ENCODE measurements around the gene NAGS. TPM values are rescaled to one million over a fixed set of nuclear protein-coding genes. Genes with fewer than 3 reads are reported as not detected.

NAGS gene
- total RNA-seq, 1 donor from 2014 or later = 1.0 TPM

DNA sequence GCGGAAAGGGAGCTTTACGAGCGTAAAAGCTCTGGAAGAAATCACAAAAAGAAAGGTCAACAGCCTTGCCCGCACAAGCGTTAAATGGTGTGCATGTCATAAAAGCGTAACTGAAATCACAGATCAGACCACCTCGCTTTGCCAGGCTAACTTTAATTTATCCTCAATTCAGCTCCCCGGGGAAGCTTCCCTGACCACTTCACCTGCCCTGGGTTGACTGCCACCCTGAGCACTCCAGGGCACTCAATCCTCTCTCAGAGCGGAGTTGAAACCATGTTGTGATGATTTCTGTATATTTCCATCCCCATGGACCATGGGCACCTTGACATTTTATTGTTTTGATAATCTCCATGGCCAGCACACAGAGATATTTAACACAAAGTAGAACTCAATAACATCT is 16.1 kb upstream of the NAGS start:
- H3K4me1 ChIP-seq (ENCODE audit: insufficient read depth, low read length) = no peaks in the 10 kb centered on the region
- no peak overlapping the region for H3K4me3 Mint-ChIP-seq (ENCODE audit: unreplicated experiment)
- no peaks in the 10 kb centered on the region for H3K9me3 ChIP-seq (ENCODE audit: insufficient read depth, low read depth, low read length)
- peaks cover 4% of the 10 kb centered on the region for H3K9me3 Mint-ChIP-seq (ENCODE audit: unreplicated experiment)
- no peaks in the 10 kb centered on the region for H3K36me3 Mint-ChIP-seq (ENCODE audit: low read depth, unreplicated experiment)
- H2AFZ ChIP-seq (ENCODE audit: low read depth, low read length) = no peak overlapping the region
- H3K27ac Mint-ChIP-seq (ENCODE audit: unreplicated experiment) = no peak overlapping the region
- no peaks in the 10 kb centered on the region for H3K4me1 Mint-ChIP-seq (ENCODE audit: low read depth, unreplicated experiment)
- no peak overlapping the region for H3K27ac ChIP-seq (ENCODE audit: low read depth, low read length)
- no peak for TF ChIP-seq EZH2 (IDR thresholded peaks at IDR 0.05; ENCODE audit: insufficient read depth, low read length)
- TF ChIP-seq, protein P1, sequence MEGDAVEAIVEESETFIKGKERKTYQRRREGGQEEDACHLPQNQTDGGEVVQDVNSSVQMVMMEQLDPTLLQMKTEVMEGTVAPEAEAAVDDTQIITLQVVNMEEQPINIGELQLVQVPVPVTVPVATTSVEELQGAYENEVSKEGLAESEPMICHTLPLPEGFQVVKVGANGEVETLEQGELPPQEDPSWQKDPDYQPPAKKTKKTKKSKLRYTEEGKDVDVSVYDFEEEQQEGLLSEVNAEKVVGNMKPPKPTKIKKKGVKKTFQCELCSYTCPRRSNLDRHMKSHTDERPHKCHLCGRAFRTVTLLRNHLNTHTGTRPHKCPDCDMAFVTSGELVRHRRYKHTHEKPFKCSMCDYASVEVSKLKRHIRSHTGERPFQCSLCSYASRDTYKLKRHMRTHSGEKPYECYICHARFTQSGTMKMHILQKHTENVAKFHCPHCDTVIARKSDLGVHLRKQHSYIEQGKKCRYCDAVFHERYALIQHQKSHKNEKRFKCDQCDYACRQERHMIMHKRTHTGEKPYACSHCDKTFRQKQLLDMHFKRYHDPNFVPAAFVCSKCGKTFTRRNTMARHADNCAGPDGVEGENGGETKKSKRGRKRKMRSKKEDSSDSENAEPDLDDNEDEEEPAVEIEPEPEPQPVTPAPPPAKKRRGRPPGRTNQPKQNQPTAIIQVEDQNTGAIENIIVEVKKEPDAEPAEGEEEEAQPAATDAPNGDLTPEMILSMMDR (IDR thresholded peaks at IDR 0.05; ENCODE audit: insufficient read depth, low read depth, low read length) = no peak
- H3K27me3 ChIP-seq (ENCODE audit: insufficient read depth, low read length) = peaks cover 29% of the 10 kb centered on the region
- H4K20me1 ChIP-seq (ENCODE audit: insufficient read depth, low read length) = no peaks in the 10 kb centered on the region
- H3K9ac ChIP-seq (ENCODE audit: low read length) = no peak overlapping the region
- no peak for DNase-seq (ENCODE audit: low read depth)
- no peak for FAIRE-seq
- H3K36me3 ChIP-seq (ENCODE audit: insufficient read depth, low read length) = no peaks in the 10 kb centered on the region
- no peak overlapping the region for H3K4me2 ChIP-seq (ENCODE audit: low read length)
- no peak overlapping the region for H3K4me3 ChIP-seq (ENCODE audit: insufficient read depth, low read depth, low read length)
- H3K79me2 ChIP-seq (ENCODE audit: insufficient read depth, low read length) = no peaks in the 10 kb centered on the region
- H3K27me3 Mint-ChIP-seq (ENCODE audit: low read depth, unreplicated experiment) = peaks cover 41% of the 10 kb centered on the region

- Histone ChIP-seq H3K4me2 (ENCODE audit: low read length) (no peak overlapping the region), H3K27ac (ENCODE audit: low read depth, low read length) (no peak overlapping the region), H3K79me2 (ENCODE audit: insufficient read depth, low read length) (no peaks in the 10 kb centered on the region), H3K27me3 (ENCODE audit: insufficient read depth, low read length) (peaks cover 15% of the 10 kb centered on the region), H4K20me1 (ENCODE audit: insufficient read depth, low read length) (no peaks in the 10 kb centered on the region), H3K36me3 (ENCODE audit: insufficient read depth, low read length) (no peaks in the 10 kb centered on the region), H3K9me3 (ENCODE audit: insufficient read depth, low read depth, low read length) (no peaks in the 10 kb centered on the region), H3K4me3 (ENCODE audit: insufficient read depth, low read depth, low read length) (no peak overlapping the region), H3K4me1 (ENCODE audit: insufficient read depth, low read length) (peaks cover 8% of the 10 kb centered on the region), H2AFZ (ENCODE audit: low read depth, low read length) (no peak overlapping the region), H3K9ac (ENCODE audit: low read length) (no peak overlapping the region)
- H3K4me3 Mint-ChIP-seq (ENCODE audit: unreplicated experiment) = no peak overlapping the region
- TF ChIP-seq, protein P1 (IDR thresholded peaks at IDR 0.05; ENCODE audit: insufficient read depth, low read depth, low read length) = no peak
- no peak for TF ChIP-seq EZH2 (IDR thresholded peaks at IDR 0.05; ENCODE audit: insufficient read depth, low read length)
- peaks cover 22% of the 10 kb centered on the region for H3K27me3 Mint-ChIP-seq (ENCODE audit: low read depth, unreplicated experiment)
- no peak for DNase-seq (ENCODE audit: low read depth)
- no peak overlapping the region for H3K27ac Mint-ChIP-seq (ENCODE audit: unreplicated experiment)
- H3K36me3 Mint-ChIP-seq (ENCODE audit: low read depth, unreplicated experiment) = no peaks in the 10 kb centered on the region
- no peak for FAIRE-seq
- H3K4me1 Mint-ChIP-seq (ENCODE audit: low read depth, unreplicated experiment) = no peaks in the 10 kb centered on the region
- H3K9me3 Mint-ChIP-seq (ENCODE audit: unreplicated experiment) = peaks cover under 1% of the 10 kb centered on the region
Measured at GRCh38 chr17:43992641-43993040, 11.8 kb upstream of the NAGS start.

GRCh38 chr17:43994272-43995149 is 9.9 kb upstream of the NAGS start:
- Histone ChIP-seq H3K79me2 (ENCODE audit: insufficient read depth, low read length) (no peaks in the 10 kb centered on the region), H3K27me3 (ENCODE audit: insufficient read depth, low read length) (peaks cover 9% of the 10 kb centered on the region), H3K9me3 (ENCODE audit: insufficient read depth, low read depth, low read length) (no peaks in the 10 kb centered on the region), H3K4me3 (ENCODE audit: insufficient read depth, low read depth, low read length) (peak overlapping the region; percentile 20), H2AFZ (ENCODE audit: low read depth, low read length) (peak overlapping the region; percentile 67), H3K36me3 (ENCODE audit: insufficient read depth, low read length) (no peaks in the 10 kb centered on the region), H3K9ac (ENCODE audit: low read length) (peak overlapping the region; percentile 52), H4K20me1 (ENCODE audit: insufficient read depth, low read length) (no peaks in the 10 kb centered on the region), H3K4me2 (ENCODE audit: low read length) (peak overlapping the region; percentile 81), H3K27ac (ENCODE audit: low read depth, low read length) (no peak overlapping the region), H3K4me1 (ENCODE audit: insufficient read depth, low read length) (peaks cover 8% of the 10 kb centered on the region)
- peaks cover 12% of the 10 kb centered on the region for H3K27me3 Mint-ChIP-seq (ENCODE audit: low read depth, unreplicated experiment)
- no peak overlapping the region for H3K4me3 Mint-ChIP-seq (ENCODE audit: unreplicated experiment)
- no peak for FAIRE-seq
- TF ChIP-seq, protein P1 (IDR thresholded peaks at IDR 0.05; ENCODE audit: insufficient read depth, low read depth, low read length) = peak; percentile 66
- TF ChIP-seq EZH2 (IDR thresholded peaks at IDR 0.05; ENCODE audit: insufficient read depth, low read length) = peak; percentile 65
- DNase-seq (ENCODE audit: low read depth) = no peak
- peaks cover 4% of the 10 kb centered on the region for H3K4me1 Mint-ChIP-seq (ENCODE audit: low read depth, unreplicated experiment)
- no peak overlapping the region for H3K27ac Mint-ChIP-seq (ENCODE audit: unreplicated experiment)
- no peaks in the 10 kb centered on the region for H3K36me3 Mint-ChIP-seq (ENCODE audit: low read depth, unreplicated experiment)
- no peaks in the 10 kb centered on the region for H3K9me3 Mint-ChIP-seq (ENCODE audit: unreplicated experiment)

All from astrocyte (in vitro differentiated cells and primary cell).